NCI-H226 (cell line): Measurements from ENCODE around the gene AGAP3.
"Not testable (repeated sequence)": the region's sequence is repeated elsewhere in the genome, so short reads cannot be mapped to it uniquely, and the experiment has no call there.

Experiments used
- DNase-seq: peaks from one replicate; pipeline ENCODE4 v3.0.0-alpha.2; 2015

AGAP3 gene

GRCh38 chr7:151085691-151086620, at the start of gene AGAP3:
Gene AGAP3, plus strand, starts transcription at chr7:151086475. Its CDS starts 267 bp downstream, at chr7:151086742.
- DNase-seq: peak; percentile 52

GRCh38 chr7:151038951-151039849, 47.1 kb upstream of the AGAP3 start:
- peak; percentile 90 for DNase-seq

- no peak for DNase-seq
These were observed 46.3 kb upstream of the AGAP3 start for GRCh38 chr7:151039850-151040548.

GRCh38 chr7:151040616-151041375, 45.5 kb upstream of the AGAP3 start:
- no peak for DNase-seq

GRCh38 chr7:151043449-151043848, 42.8 kb upstream of the AGAP3 start:
- not testable (repeated sequence) for DNase-seq

GRCh38 chr7:151043959-151044358, 42.3 kb upstream of the AGAP3 start:
- DNase-seq: no peak

- no peak for DNase-seq
These were observed 41.0 kb upstream of the AGAP3 start for GRCh38 chr7:151045262-151045661.

GRCh38 chr7:151045967-151046366, 40.3 kb upstream of the AGAP3 start:
- DNase-seq: no peak

- DNase-seq: peak; percentile 46
These were observed 39.4 kb upstream of the AGAP3 start for GRCh38 chr7:151046603-151047573.

GRCh38 chr7:151047976-151048815, 38.1 kb upstream of the AGAP3 start, which contains the start of gene ASIC3:
Gene ASIC3, plus strand, starts transcription at chr7:151048531. Its CDS starts 355 bp downstream, at chr7:151048886.
- no peak for DNase-seq

GRCh38 chr7:151048911-151049463, 37.3 kb upstream of the AGAP3 start:
- no peak for DNase-seq

GRCh38 chr7:151051108-151051507, 35.2 kb upstream of the AGAP3 start:
- DNase-seq: no peak

GRCh38 chr7:151053096-151053495, 33.2 kb upstream of the AGAP3 start:
- no peak for DNase-seq

GRCh38 chr7:151053751-151054150, 32.5 kb upstream of the AGAP3 start:
- DNase-seq: no peak

GRCh38 chr7:151056283-151056665, 30.0 kb upstream of the AGAP3 start:
- DNase-seq: no peak

- DNase-seq: no peak
These were observed 29.4 kb upstream of the AGAP3 start for GRCh38 chr7:151056666-151057505.

- DNase-seq: no peak
These were observed 28.7 kb upstream of the AGAP3 start, which contains the start of gene CDK5 for GRCh38 chr7:151057506-151057988. Gene CDK5, minus strand, starts transcription at chr7:151057897. Its CDS starts 49 bp downstream, at chr7:151057848.
